Parathyroid adenoma (tissue), 2 donors: ENCODE results near the gene FAM20A.

Experiments used
- H2AFZ ChIP-seq: fragments of 300-600 bp; sonication (generic); one replicate; pipeline ENCODE4 v1.7.0; 2017; ENCODE audit warnings: antibody characterized with exemption, mild to moderate bottlenecking
- H3K27ac ChIP-seq: fragments of 300-600 bp; sonication (generic); one replicate; pipeline ENCODE4 v1.7.0; 2017
- H3K27me3 ChIP-seq: fragments of 300-600 bp; sonication (generic); one replicate; pipeline ENCODE4 v1.7.0; 2017; ENCODE audit warnings: low read length; ENCODE audit not compliant: control insufficient read depth, insufficient read depth
- H3K36me3 ChIP-seq: fragments of 300-600 bp; sonication (generic); one replicate; pipeline ENCODE4 v1.7.0; 2017; ENCODE audit warnings: low read length; ENCODE audit not compliant: control insufficient read depth, insufficient read depth
- H3K4me1 ChIP-seq: fragments of 300-600 bp; sonication (generic); one replicate; pipeline ENCODE4 v1.7.0; 2017; ENCODE audit warnings: control low read depth
- H3K4me2 ChIP-seq: fragments of 300-600 bp; sonication (generic); one replicate; pipeline ENCODE4 v1.7.0; 2017; ENCODE audit warnings: low read length
- H3K4me3 ChIP-seq: fragments of 300-600 bp; sonication (generic); one replicate; pipeline ENCODE4 v1.7.0; 2017; ENCODE audit warnings: low read depth, low read length
- H3K79me2 ChIP-seq: fragments of 300-600 bp; sonication (generic); one replicate; pipeline ENCODE4 v1.7.0; 2017; ENCODE audit warnings: control low read depth
- H3K9ac ChIP-seq: fragments of 300-600 bp; sonication (generic); one replicate; pipeline ENCODE4 v1.7.0; 2017; ENCODE audit warnings: mild to moderate bottlenecking
- H3K9me3 ChIP-seq: fragments of 300-600 bp; sonication (generic); one replicate; pipeline ENCODE4 v1.7.0; 2017; ENCODE audit warnings: low read length; ENCODE audit not compliant: control insufficient read depth
- TF ChIP-seq, protein P1 (sequence below): fragments of 300-600 bp; sonication (generic); IDR thresholded peaks from one replicate; pipeline ENCODE4 v1.7.0; 2017; ENCODE audit warnings: antibody characterized with exemption, mild to moderate bottlenecking
- donor health status: primary hyperparathyroidism.

The FAM20A gene

DNA sequence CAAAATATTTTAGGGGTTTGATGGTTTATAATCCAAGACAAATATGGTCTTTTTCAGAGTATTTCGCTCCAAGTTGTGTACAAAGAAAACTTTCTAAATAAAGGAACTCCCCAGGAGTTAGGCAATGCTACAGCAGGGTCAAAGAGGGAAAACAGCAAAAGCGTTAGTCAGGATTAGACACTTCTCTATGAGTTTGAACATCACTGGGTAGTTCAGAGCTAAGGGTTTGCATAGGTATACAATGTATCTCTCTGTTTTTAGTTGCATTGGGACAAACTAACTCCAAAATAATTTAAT, 34.8 kb downstream of the FAM20A start:
- H3K4me1 ChIP-seq = no peaks in the 10 kb centered on the region
- H3K27me3 ChIP-seq = no peaks in the 10 kb centered on the region
- H3K79me2 ChIP-seq = no peaks in the 10 kb centered on the region
- no peak overlapping the region for H3K9ac ChIP-seq
- no peak overlapping the region for H3K4me2 ChIP-seq
- no peak overlapping the region for H2AFZ ChIP-seq
- no peak overlapping the region for H3K27ac ChIP-seq
- H3K36me3 ChIP-seq = no peaks in the 10 kb centered on the region
- TF ChIP-seq, protein P1, sequence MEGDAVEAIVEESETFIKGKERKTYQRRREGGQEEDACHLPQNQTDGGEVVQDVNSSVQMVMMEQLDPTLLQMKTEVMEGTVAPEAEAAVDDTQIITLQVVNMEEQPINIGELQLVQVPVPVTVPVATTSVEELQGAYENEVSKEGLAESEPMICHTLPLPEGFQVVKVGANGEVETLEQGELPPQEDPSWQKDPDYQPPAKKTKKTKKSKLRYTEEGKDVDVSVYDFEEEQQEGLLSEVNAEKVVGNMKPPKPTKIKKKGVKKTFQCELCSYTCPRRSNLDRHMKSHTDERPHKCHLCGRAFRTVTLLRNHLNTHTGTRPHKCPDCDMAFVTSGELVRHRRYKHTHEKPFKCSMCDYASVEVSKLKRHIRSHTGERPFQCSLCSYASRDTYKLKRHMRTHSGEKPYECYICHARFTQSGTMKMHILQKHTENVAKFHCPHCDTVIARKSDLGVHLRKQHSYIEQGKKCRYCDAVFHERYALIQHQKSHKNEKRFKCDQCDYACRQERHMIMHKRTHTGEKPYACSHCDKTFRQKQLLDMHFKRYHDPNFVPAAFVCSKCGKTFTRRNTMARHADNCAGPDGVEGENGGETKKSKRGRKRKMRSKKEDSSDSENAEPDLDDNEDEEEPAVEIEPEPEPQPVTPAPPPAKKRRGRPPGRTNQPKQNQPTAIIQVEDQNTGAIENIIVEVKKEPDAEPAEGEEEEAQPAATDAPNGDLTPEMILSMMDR = no peak
- H3K4me3 ChIP-seq = no peak overlapping the region
- H3K9me3 ChIP-seq = no peaks in the 10 kb centered on the region

- Histone ChIP-seq H3K4me2 (no peak overlapping the region), H3K4me1 (no peaks in the 10 kb centered on the region), H3K27ac (no peak overlapping the region), H3K36me3 (no peaks in the 10 kb centered on the region), H3K9me3 (no peaks in the 10 kb centered on the region), H3K27me3 (no peaks in the 10 kb centered on the region), H3K4me3 (no peak overlapping the region), H3K79me2 (no peaks in the 10 kb centered on the region), H3K9ac (no peak overlapping the region), H2AFZ (no peak overlapping the region)
- TF ChIP-seq, protein P1 = no peak
These were observed 35.3 kb downstream of the FAM20A start for GRCh38 chr17:68565661-68566441.

DNA sequence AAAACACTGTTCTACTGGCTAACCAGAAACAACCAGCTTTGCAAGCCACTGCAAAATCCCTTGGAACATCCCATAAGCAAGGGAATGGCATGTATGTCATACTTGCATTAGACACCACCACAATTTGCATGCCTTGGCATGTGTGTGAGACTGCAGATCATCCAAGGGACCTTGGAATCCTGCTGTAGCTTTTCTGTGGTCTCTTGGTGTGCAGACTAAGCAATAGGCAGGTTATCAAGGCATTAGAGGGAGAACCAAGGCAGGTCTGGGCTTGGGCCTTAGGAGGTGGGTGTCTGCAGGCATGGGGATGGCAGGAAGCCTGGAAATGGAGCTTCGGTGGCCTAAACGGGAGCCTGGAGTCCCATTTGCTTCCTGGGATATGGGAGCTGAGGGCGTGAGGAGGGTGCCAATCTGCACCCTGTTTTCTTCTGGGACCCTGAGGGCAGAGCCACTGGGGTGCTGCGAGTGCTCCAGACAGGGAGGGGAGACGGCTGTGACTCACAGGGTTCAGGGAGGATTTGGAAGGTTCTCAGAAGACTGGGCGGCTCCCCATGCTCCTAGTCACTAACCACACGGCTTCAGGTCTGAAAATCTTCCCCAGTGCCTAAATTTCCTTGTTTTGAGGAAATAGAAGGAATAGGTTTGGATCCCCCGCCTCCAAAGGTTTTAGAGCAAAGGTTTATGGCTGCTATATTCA, 36.6 kb downstream of the FAM20A start:
- Histone ChIP-seq H2AFZ (no peak overlapping the region), H3K4me2 (no peak overlapping the region), H3K4me3 (no peak overlapping the region), H3K9ac (no peak overlapping the region), H3K9me3 (no peaks in the 10 kb centered on the region), H3K4me1 (no peaks in the 10 kb centered on the region), H3K27ac (no peak overlapping the region), H3K79me2 (no peaks in the 10 kb centered on the region), H3K36me3 (no peaks in the 10 kb centered on the region), H3K27me3 (no peaks in the 10 kb centered on the region)
- TF ChIP-seq, protein P1 = no peak

DNA sequence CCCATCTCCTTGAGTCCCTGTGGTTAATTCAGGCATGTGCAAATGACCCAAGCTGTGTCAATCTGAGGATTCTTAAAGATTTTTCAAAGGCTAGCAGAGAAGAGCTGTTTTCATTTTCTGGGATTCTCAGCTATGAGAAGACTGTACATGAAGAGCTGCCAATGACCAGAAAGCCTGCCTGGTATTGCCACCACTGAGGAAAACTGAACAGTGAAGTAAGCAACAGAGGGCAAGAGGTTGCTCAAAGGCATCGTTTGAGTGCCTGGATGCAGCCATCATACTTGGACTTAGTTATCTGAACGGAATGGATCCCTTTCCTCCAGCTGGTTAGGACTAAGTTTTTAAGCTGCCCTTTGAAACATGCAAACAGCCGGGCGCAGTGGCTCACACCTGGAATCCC, 38.4 kb downstream of the FAM20A start:
- H3K27me3 ChIP-seq = no peaks in the 10 kb centered on the region
- H3K27ac ChIP-seq = no peak overlapping the region
- no peaks in the 10 kb centered on the region for H3K4me1 ChIP-seq
- no peak overlapping the region for H3K4me3 ChIP-seq
- no peaks in the 10 kb centered on the region for H3K9me3 ChIP-seq
- no peak overlapping the region for H2AFZ ChIP-seq
- H3K36me3 ChIP-seq = no peaks in the 10 kb centered on the region
- no peak overlapping the region for H3K4me2 ChIP-seq
- H3K9ac ChIP-seq = no peak overlapping the region
- H3K79me2 ChIP-seq = no peaks in the 10 kb centered on the region
- TF ChIP-seq, protein P1 = no peak
